Liver (tissue), 9 donors: Measurements from ENCODE around the gene AIP. TPM values are rescaled to one million over a fixed set of nuclear protein-coding genes. Genes with fewer than 3 reads are reported as not detected.

ENCODE experiments used
- DNase-seq: peaks from one replicate; pipeline ENCODE4 v3.0.0-alpha.2; 2017; ENCODE audit warnings: low spot score
- H3K27ac ChIP-seq, 2 donors: one replicate each; pipeline ENCODE4 v1.7.0; 2013; ENCODE audit warnings: inconsistent platforms in 2 of 2, low read length in 2 of 2, control low read depth in 1 of 2, low read depth in 1 of 2, mild to moderate bottlenecking in 1 of 2
- H3K27me3 ChIP-seq, 4 donors: one replicate each; pipeline versions ENCODE4 v1.6.1 to v1.7.0; 2013; ENCODE audit warnings: low read length in 3 of 4, inconsistent platforms in 1 of 4, mild to moderate bottlenecking in 1 of 4, moderate library complexity in 1 of 4; ENCODE audit not compliant: control insufficient read depth in 4 of 4, insufficient read depth in 4 of 4
- H3K36me3 ChIP-seq, 4 donors: one replicate each; pipeline versions ENCODE4 v1.6.1 to v1.7.0; 2013; ENCODE audit warnings: low read length in 3 of 4, mild to moderate bottlenecking in 3 of 4, low read depth in 1 of 4, moderate library complexity in 1 of 4; ENCODE audit not compliant: control insufficient read depth in 4 of 4, insufficient read depth in 3 of 4
- H3K4me1 ChIP-seq, 4 donors: one replicate each; pipeline versions ENCODE4 v1.6.1 to v1.7.0; 2013; ENCODE audit warnings: low read length in 3 of 4, mild to moderate bottlenecking in 3 of 4, moderate library complexity in 1 of 4; ENCODE audit not compliant: control insufficient read depth in 4 of 4, insufficient read depth in 4 of 4
- H3K4me3 ChIP-seq, 3 donors: one replicate each; pipeline versions ENCODE4 v1.6.1 to v1.7.0; 2013; ENCODE audit warnings: low read length in 3 of 3, control low read depth in 1 of 3, low read depth in 1 of 3, mild to moderate bottlenecking in 1 of 3
- H3K9ac ChIP-seq, 2 donors: one replicate each; pipeline ENCODE4 v1.7.0; 2013; ENCODE audit warnings: low read length in 2 of 2, mild to moderate bottlenecking in 2 of 2, moderate library complexity in 2 of 2, control low read depth in 1 of 2, low read depth in 1 of 2
- H3K9me3 ChIP-seq, 4 donors: one replicate each; pipeline versions ENCODE4 v1.6.1 to v1.7.0; 2013; ENCODE audit warnings: low read length in 3 of 4; ENCODE audit not compliant: control insufficient read depth in 4 of 4
- EGR1 ChIP-seq, 2 donors: IDR thresholded peaks; 2 replicates each; pipeline ENCODE4 v1.6.1; 2016 to 2018; ENCODE audit warnings: antibody characterized with exemption in 2 of 2, low read depth in 2 of 2
- FOXA1 ChIP-seq: IDR thresholded peaks from 2 replicates; pipeline ENCODE4 v1.6.1; 2016; ENCODE audit warnings: antibody characterized with exemption
- FOXA2 ChIP-seq: IDR thresholded peaks from 2 replicates; pipeline ENCODE4 v1.6.1; 2016; ENCODE audit warnings: antibody characterized with exemption
- HNF4A ChIP-seq, 2 donors: conservative IDR thresholded peaks; 2 replicates each; pipeline ENCODE4 v1.6.1; 2016; ENCODE audit warnings: antibody characterized with exemption in 2 of 2, mild to moderate bottlenecking in 2 of 2
- HNF4G ChIP-seq: IDR thresholded peaks from 2 replicates; pipeline ENCODE4 v1.6.1; 2016; ENCODE audit warnings: antibody characterized with exemption
- RAD21 ChIP-seq, 2 donors: IDR thresholded peaks; 2 replicates each; pipeline ENCODE4 v1.6.1; 2016; ENCODE audit warnings: antibody characterized with exemption in 2 of 2, mild to moderate bottlenecking in 2 of 2
- RXRA ChIP-seq, 2 donors: IDR thresholded peaks; 2 replicates each; pipeline ENCODE4 v1.6.1; 2017 to 2018; ENCODE audit warnings: antibody characterized with exemption in 2 of 2, mild to moderate bottlenecking in 1 of 2
- TAF1 ChIP-seq: conservative IDR thresholded peaks from 2 replicates; pipeline ENCODE4 v1.6.1; 2016; ENCODE audit warnings: antibody characterized with exemption, mild to moderate bottlenecking
- YY1 ChIP-seq: IDR thresholded peaks from 2 replicates; pipeline ENCODE4 v1.6.1; 2016; ENCODE audit warnings: antibody characterized with exemption, mild to moderate bottlenecking
- ZBTB33 ChIP-seq: IDR thresholded peaks from 2 replicates; pipeline ENCODE4 v1.6.1; 2016; ENCODE audit warnings: antibody characterized with exemption
- WGBS: extraction: QIAGEN DNeasy Blood & Tissue Kit; methylation state at CpG from one replicate; pipeline ENCODE4 v1.1.7; 2013; 5-methylcytosine and 5-hydroxymethylcytosine counted together
- polyA plus RNA-seq, 2 donors: library from polyadenylated mRNA; stranded (reverse) in 1 of 2; unstranded in 1 of 2; fragments of 200-250 nt in 1 of 2; fragments of >200 nt in 1 of 2; fragmentation: Nextera tagmentation in 1 of 2; extraction: Ambion mirVana in 1 of 2; gene quantifications; one replicate each; pipeline versions ENCODE4 v1.2.1 to v1.2.3, GENCODE V29; 2013 to 2015
- total RNA-seq, 2 donors: library from RNA; depleted of rRNA; stranded (reverse); fragments of >200 nt; gene quantifications; one replicate each; pipeline ENCODE4 v1.2.3, GENCODE V29; 2014
- TF ChIP-seq, protein P1 (sequence below): fragments of 150-350 bp; IDR thresholded peaks from 2 replicates; pipeline ENCODE4 v1.5.1; 2017; ENCODE audit warnings: improper control_type of control experiment, low read depth, low read length; ENCODE audit not compliant: missing input control
- TF ChIP-seq, protein P2 (sequence below): IDR thresholded peaks from 2 replicates; pipeline ENCODE4 v1.6.1; 2016; ENCODE audit warnings: antibody characterized with exemption
- donor health status: healthy.
- donor health status: healthy.
- donor health status: healthy.
- donor health status: healthy.
- donor health status: healthy.

The AIP gene
- total and polyA plus RNA-seq, 4 donors = 17.6 to 28.2 (median 23.1) TPM

DNA sequence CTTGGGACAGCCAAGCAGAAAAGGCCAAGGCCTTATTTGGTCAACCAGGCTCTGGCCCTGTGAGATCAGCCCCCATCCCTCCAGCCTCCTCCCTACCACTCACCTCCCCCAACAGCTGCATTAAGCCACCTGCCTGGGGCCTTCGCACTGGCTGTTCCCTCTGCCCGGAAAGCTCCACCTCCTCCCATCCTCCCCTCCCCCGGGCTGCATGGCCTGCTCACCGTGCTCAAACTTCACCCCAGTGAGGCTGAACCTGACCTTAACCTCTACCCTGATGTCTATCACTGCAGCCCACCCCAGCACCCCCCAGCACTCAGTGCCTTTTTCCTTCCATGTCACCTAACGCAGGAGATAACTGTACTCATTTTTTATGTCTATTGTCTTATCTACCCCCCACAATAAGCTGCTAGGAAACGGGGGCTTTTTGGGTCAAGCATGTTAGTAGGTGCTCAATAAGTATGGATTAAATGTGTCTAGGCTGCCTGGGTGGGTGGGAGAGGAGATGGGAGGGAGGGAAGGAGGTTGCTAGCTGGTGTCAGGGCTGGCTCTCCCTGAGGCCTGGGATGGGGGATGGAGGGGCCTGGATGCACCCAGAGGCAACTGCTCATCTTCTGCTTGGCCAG, 46.3 kb upstream of the AIP start (continued):
- TF ChIP-seq, protein P1, sequence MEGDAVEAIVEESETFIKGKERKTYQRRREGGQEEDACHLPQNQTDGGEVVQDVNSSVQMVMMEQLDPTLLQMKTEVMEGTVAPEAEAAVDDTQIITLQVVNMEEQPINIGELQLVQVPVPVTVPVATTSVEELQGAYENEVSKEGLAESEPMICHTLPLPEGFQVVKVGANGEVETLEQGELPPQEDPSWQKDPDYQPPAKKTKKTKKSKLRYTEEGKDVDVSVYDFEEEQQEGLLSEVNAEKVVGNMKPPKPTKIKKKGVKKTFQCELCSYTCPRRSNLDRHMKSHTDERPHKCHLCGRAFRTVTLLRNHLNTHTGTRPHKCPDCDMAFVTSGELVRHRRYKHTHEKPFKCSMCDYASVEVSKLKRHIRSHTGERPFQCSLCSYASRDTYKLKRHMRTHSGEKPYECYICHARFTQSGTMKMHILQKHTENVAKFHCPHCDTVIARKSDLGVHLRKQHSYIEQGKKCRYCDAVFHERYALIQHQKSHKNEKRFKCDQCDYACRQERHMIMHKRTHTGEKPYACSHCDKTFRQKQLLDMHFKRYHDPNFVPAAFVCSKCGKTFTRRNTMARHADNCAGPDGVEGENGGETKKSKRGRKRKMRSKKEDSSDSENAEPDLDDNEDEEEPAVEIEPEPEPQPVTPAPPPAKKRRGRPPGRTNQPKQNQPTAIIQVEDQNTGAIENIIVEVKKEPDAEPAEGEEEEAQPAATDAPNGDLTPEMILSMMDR = no peak
- TF ChIP-seq RAD21 (IDR thresholded peaks at IDR 0.05) (no peak), RXRA (IDR thresholded peaks at IDR 0.05) (no peak), YY1 (no peak), EGR1 (IDR thresholded peaks at IDR 0.05; ENCODE audit: low read depth in 2 of 2) (no peak)
- TF ChIP-seq, protein P2, sequence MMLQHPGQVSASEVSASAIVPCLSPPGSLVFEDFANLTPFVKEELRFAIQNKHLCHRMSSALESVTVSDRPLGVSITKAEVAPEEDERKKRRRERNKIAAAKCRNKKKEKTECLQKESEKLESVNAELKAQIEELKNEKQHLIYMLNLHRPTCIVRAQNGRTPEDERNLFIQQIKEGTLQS = no peak

DNA sequence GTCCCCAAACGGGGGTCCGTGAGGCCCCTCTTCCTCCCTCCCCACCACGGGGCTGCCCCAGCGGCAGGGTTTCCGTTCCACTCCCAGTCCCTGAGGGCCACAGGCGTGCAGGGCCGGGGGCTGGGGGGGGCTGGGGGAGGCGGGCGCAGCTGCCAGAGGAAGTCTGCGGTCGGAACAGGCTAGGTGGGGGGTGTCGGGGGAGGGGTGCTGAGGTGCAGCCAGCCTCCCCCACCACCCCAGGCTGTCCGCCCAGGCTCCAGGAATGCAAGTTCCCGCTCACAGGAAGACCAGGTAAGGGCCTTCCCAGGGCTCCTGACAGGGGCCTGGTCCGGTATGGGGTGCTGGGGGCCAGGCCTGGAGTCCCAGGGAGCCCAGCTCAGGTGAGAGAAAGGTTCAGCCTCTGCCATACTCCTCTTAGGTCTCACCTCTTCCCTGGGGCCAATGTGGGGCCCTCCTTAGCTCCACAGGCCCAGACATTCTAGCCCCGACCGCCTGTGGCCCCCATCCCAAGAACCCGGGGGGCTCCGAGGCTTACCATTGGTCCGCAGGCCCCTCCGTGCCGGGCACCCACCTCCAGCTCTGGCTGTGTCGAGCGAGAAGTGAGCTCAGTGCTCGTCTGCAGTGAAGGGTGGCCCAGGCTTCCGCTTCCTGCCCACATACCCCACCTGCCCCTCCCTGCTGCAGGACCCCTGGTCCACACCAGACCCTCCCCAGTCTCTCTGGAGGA, 45.6 kb upstream of the AIP start, which contains the start of gene PTPRCAP:
TSS of gene PTPRCAP (minus strand) at position 601 of the 727 bp plus-strand sequence. CDS start at position 538, 63 bp downstream.
- H3K9me3 ChIP-seq = no peaks in the 10 kb centered on the region
- peak within 1 kb of the TSS in 1 of 2 donors; percentile 59 for H3K27ac ChIP-seq
- peak within 1 kb of the TSS in 1 of 2 donors; percentile 53 for H3K9ac ChIP-seq
- peaks cover 0 to 13% (median 5%) of the 10 kb centered on the region in 4 donors for H3K4me1 ChIP-seq
- TF ChIP-seq ZBTB33 = no peak
- no peak for TF ChIP-seq FOXA2
- TF ChIP-seq TAF1 = no peak
- TF ChIP-seq, protein P1 = no peak
- TF ChIP-seq HNF4A (conservative IDR thresholded peaks at IDR 0.05) = no peak
- TF ChIP-seq HNF4G = no peak
- TF ChIP-seq YY1 = no peak
- no peak for TF ChIP-seq RAD21 (IDR thresholded peaks at IDR 0.05)
- no peak for TF ChIP-seq FOXA1
- TF ChIP-seq RXRA (IDR thresholded peaks at IDR 0.05) = no peak
- DNase-seq = no peak
- no peaks in the 10 kb centered on the region for H3K27me3 ChIP-seq
- WGBS = 74% methylated on average over 26 of the region's 26 CpGs
- peaks cover 3 to 40% (median 8%) of the 10 kb centered on the region in 4 donors for H3K36me3 ChIP-seq
- peak within 1 kb of the TSS in 2 of 3 donors; percentile 7 to 17 for H3K4me3 ChIP-seq
